ENCODE measurements around the gene ALG1. TPM values are rescaled to one million over a fixed set of nuclear protein-coding genes. Genes with fewer than 3 reads are reported as not detected.
"Not testable (repeated sequence)": the region's sequence is repeated elsewhere in the genome, so short reads cannot be mapped to it uniquely, and the experiment has no call there.

ALG1 gene
- total and polyA plus RNA-seq, 2 donors (not counting 3 experiments of a cell fraction or from before 2014, with no cell fraction given) = 33.7 to 46.0 TPM

- CTCF ChIA-PET = interaction anchor here (1.2 to 1.7 kb wide), 3 partner anchors 9 to 27 kb away, joined by 4 to 12 read pairs (median 6); no protein-coding TSS in a partner anchor
- dilution Hi-C loops (cut with MboI; ENCODE audit: extremely low pct_ligation_motif_present, low sequenced_read_pairs); H3K36me3 ChIP-seq (ENCODE audit: control insufficient read depth in 2 of 2, extremely low read depth in 1 of 2, insufficient read depth in 2 of 2, low read length in 2 of 2); H3K4me2 ChIP-seq (ENCODE audit: insufficient read depth, low read length); H3K27me3 ChIP-seq (ENCODE audit: control insufficient read depth in 2 of 2, insufficient read depth in 2 of 2, low read length in 2 of 2); POLR2A ChIA-PET; H3K27ac ChIP-seq (ENCODE audit: insufficient read depth, low read depth, low read length); H2AFZ ChIP-seq (ENCODE audit: low read depth, low read length); H3K9me3 ChIP-seq (replicated peaks; ENCODE audit: control insufficient read depth, insufficient read depth, low read length); H3K9ac ChIP-seq (replicated peaks; ENCODE audit: extremely low read depth, insufficient read depth, low read length); H3K4me1 ChIP-seq (ENCODE audit: control insufficient read depth, extremely low read depth, insufficient read depth, low read length); FAIRE-seq; DNase-seq (ENCODE audit: low read depth, low spot score); H3K79me2 ChIP-seq (ENCODE audit: control insufficient read depth, insufficient read depth, low read length); H4K20me1 ChIP-seq (replicated peaks; ENCODE audit: control insufficient read depth, extremely low read depth, insufficient read depth, low read length); H3K9me1 ChIP-seq (replicated peaks; ENCODE audit: control insufficient read depth, extremely low read depth, insufficient read depth, low read length); BruUV-seq (replicated peaks); H3K4me3 ChIP-seq (replicated peaks in 1 of 3; ENCODE audit: insufficient read depth in 1 of 3, low read depth in 1 of 3, low read length in 3 of 3): not testable (repeated sequence)
- intact Hi-C loops (cut with micrococcal nuclease) = loop anchor here (2.0 kb wide), 1 partner anchor 27 kb away; no protein-coding TSS in a partner anchor
Observed at GRCh38 chr16:5083646-5084045, 12.0 kb downstream of the ALG1 start.

GRCh38 chr16:5084099-5084731, 12.6 kb downstream of the ALG1 start:
- H3K9me1 ChIP-seq (replicated peaks; ENCODE audit: control insufficient read depth, extremely low read depth, insufficient read depth, low read length); H3K4me3 ChIP-seq (replicated peaks in 1 of 3; ENCODE audit: insufficient read depth in 1 of 3, low read depth in 1 of 3, low read length in 3 of 3); H4K20me1 ChIP-seq (replicated peaks; ENCODE audit: control insufficient read depth, extremely low read depth, insufficient read depth, low read length); H3K4me2 ChIP-seq (ENCODE audit: insufficient read depth, low read length); H2AFZ ChIP-seq (ENCODE audit: low read depth, low read length); FAIRE-seq; dilution Hi-C loops (cut with MboI; ENCODE audit: extremely low pct_ligation_motif_present, low sequenced_read_pairs); H3K9ac ChIP-seq (replicated peaks; ENCODE audit: extremely low read depth, insufficient read depth, low read length); POLR2A ChIA-PET; H3K79me2 ChIP-seq (ENCODE audit: control insufficient read depth, insufficient read depth, low read length); H3K36me3 ChIP-seq (ENCODE audit: control insufficient read depth in 2 of 2, extremely low read depth in 1 of 2, insufficient read depth in 2 of 2, low read length in 2 of 2); BruUV-seq (replicated peaks); H3K27me3 ChIP-seq (ENCODE audit: control insufficient read depth in 2 of 2, insufficient read depth in 2 of 2, low read length in 2 of 2); H3K9me3 ChIP-seq (replicated peaks; ENCODE audit: control insufficient read depth, insufficient read depth, low read length); DNase-seq (ENCODE audit: low read depth, low spot score); H3K27ac ChIP-seq (ENCODE audit: insufficient read depth, low read depth, low read length); H3K4me1 ChIP-seq (ENCODE audit: control insufficient read depth, extremely low read depth, insufficient read depth, low read length): not testable (repeated sequence)
- CTCF ChIA-PET = interaction anchor here (0.6 to 1.7 kb wide), 17 partner anchors 9 to 1559 kb away, joined by 3 to 12 read pairs (median 3); partner anchors contain the start of gene NAGPA
- intact Hi-C loops (cut with micrococcal nuclease) = loop anchor here (2.0 kb wide), 1 partner anchor 27 kb away; no protein-coding TSS in a partner anchor
